Neural cell (in vitro differentiated cells): ENCODE measurements around the gene CAPN13.

Experiments
- EP300 ChIP-seq: fragments of 450-650 bp; conservative IDR thresholded peaks from 2 replicates; pipeline ENCODE4 v1.6.1; 2014; ENCODE audit warnings: antibody characterized with exemption, mild to moderate bottlenecking, moderate library complexity; ENCODE audit not compliant: poor library complexity, severe bottlenecking
- EZH2 ChIP-seq: fragments of 200-600, 300-800 bp; shearing (Covaris generic), sonication (generic); IDR thresholded peaks from 2 replicates; pipeline ENCODE4 v1.6.1; 2014; ENCODE audit warnings: antibody characterized with exemption, low read length, borderline replicate concordance, mild to moderate bottlenecking; ENCODE audit not compliant: insufficient read depth, poor library complexity, severe bottlenecking
- MXI1 ChIP-seq: fragments of 450-650 bp; conservative IDR thresholded peaks from 2 replicates; pipeline ENCODE4 v1.6.1; 2014; ENCODE audit warnings: antibody characterized with exemption, mild to moderate bottlenecking; ENCODE audit not compliant: poor library complexity, severe bottlenecking
- POLR2AphosphoS5 ChIP-seq: IDR thresholded peaks from 2 replicates; pipeline ENCODE4 v1.6.1; 2012
- RAD21 ChIP-seq: fragments of 450-650 bp; conservative IDR thresholded peaks from 2 replicates; pipeline ENCODE4 v1.6.1; 2014; ENCODE audit warnings: antibody characterized with exemption, mild to moderate bottlenecking, moderate library complexity
- SMC3 ChIP-seq: fragments of 450-650 bp; conservative IDR thresholded peaks from 2 replicates; pipeline ENCODE4 v1.6.1; 2014; ENCODE audit warnings: antibody characterized with exemption, mild to moderate bottlenecking, moderate library complexity; ENCODE audit not compliant: poor library complexity
- TAF1 ChIP-seq: IDR thresholded peaks from 2 replicates; pipeline ENCODE4 v1.6.1; 2012; ENCODE audit warnings: low read depth
- TF ChIP-seq, protein P1 (sequence below): IDR thresholded peaks from 2 replicates; pipeline ENCODE4 v1.6.1; 2012; ENCODE audit warnings: borderline replicate concordance
- TF ChIP-seq, protein P2 (sequence below): fragments of 450-650 bp; IDR thresholded peaks from 2 replicates; pipeline ENCODE4 v1.5.1; 2014; ENCODE audit warnings: antibody characterized with exemption, mild to moderate bottlenecking, moderate library complexity; ENCODE audit not compliant: poor library complexity, severe bottlenecking

DNA sequence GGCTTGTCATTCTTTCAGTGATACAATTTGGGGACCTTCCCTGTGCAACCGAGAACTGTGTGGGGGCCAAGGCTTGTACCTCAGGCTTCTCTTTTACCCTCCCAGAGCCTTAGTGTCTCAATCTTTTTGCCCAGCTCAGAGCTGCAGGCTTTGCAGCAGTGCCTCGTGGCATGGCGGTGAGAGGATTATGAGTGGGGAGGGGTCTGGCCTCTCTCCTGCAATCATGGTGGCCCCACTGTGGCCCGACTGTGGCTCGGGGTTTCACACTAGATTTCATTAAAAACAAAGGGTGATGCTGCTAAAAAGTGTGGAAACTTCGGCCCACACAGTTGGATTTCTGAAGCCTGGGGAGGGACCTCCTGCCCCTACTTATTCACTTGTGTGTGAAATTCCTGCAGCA lies 75.5 kb downstream of the CAPN13 start:
- TF ChIP-seq, protein P1, sequence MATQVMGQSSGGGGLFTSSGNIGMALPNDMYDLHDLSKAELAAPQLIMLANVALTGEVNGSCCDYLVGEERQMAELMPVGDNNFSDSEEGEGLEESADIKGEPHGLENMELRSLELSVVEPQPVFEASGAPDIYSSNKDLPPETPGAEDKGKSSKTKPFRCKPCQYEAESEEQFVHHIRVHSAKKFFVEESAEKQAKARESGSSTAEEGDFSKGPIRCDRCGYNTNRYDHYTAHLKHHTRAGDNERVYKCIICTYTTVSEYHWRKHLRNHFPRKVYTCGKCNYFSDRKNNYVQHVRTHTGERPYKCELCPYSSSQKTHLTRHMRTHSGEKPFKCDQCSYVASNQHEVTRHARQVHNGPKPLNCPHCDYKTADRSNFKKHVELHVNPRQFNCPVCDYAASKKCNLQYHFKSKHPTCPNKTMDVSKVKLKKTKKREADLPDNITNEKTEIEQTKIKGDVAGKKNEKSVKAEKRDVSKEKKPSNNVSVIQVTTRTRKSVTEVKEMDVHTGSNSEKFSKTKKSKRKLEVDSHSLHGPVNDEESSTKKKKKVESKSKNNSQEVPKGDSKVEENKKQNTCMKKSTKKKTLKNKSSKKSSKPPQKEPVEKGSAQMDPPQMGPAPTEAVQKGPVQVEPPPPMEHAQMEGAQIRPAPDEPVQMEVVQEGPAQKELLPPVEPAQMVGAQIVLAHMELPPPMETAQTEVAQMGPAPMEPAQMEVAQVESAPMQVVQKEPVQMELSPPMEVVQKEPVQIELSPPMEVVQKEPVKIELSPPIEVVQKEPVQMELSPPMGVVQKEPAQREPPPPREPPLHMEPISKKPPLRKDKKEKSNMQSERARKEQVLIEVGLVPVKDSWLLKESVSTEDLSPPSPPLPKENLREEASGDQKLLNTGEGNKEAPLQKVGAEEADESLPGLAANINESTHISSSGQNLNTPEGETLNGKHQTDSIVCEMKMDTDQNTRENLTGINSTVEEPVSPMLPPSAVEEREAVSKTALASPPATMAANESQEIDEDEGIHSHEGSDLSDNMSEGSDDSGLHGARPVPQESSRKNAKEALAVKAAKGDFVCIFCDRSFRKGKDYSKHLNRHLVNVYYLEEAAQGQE: no peak
- TF ChIP-seq, protein P2, sequence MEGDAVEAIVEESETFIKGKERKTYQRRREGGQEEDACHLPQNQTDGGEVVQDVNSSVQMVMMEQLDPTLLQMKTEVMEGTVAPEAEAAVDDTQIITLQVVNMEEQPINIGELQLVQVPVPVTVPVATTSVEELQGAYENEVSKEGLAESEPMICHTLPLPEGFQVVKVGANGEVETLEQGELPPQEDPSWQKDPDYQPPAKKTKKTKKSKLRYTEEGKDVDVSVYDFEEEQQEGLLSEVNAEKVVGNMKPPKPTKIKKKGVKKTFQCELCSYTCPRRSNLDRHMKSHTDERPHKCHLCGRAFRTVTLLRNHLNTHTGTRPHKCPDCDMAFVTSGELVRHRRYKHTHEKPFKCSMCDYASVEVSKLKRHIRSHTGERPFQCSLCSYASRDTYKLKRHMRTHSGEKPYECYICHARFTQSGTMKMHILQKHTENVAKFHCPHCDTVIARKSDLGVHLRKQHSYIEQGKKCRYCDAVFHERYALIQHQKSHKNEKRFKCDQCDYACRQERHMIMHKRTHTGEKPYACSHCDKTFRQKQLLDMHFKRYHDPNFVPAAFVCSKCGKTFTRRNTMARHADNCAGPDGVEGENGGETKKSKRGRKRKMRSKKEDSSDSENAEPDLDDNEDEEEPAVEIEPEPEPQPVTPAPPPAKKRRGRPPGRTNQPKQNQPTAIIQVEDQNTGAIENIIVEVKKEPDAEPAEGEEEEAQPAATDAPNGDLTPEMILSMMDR: no peak
- TF ChIP-seq EZH2 (no peak), TAF1 (no peak), POLR2AphosphoS5 (no peak), EP300 (no peak), SMC3 (no peak), MXI1 (no peak), RAD21 (no peak)
